ENCODE data around the gene LRP2BP.
"Not testable (repeated sequence)": the region's sequence is repeated elsewhere in the genome, so short reads cannot be mapped to it uniquely, and the experiment has no call there.

The LRP2BP gene

GRCh38 chr4:185374573-185374972 lies 21.2 kb downstream of the LRP2BP start:
- no peak overlapping the region for H3K4me3 ChIP-seq (ENCODE audit: low read length)
- DNase-seq (ENCODE audit: low read depth) = no peak
- no peak for TF ChIP-seq CTCF (conservative IDR thresholded peaks at IDR 0.05; ENCODE audit: low read depth, low read length)

GRCh38 chr4:185374027-185374426 lies 21.7 kb downstream of the LRP2BP start:
- no peak for DNase-seq (ENCODE audit: low read depth)
- no peak for TF ChIP-seq CTCF (conservative IDR thresholded peaks at IDR 0.05; ENCODE audit: low read depth, low read length)
- no peak overlapping the region for H3K4me3 ChIP-seq (ENCODE audit: low read length)

GRCh38 chr4:185371702-185372101 lies 24.0 kb downstream of the LRP2BP start:
- H3K4me3 ChIP-seq (ENCODE audit: low read length) = no peak overlapping the region
- no peak for DNase-seq (ENCODE audit: low read depth)
- TF ChIP-seq CTCF (conservative IDR thresholded peaks at IDR 0.05; ENCODE audit: low read depth, low read length) = no peak

- H3K4me3 ChIP-seq (ENCODE audit: low read length) = no peak overlapping the region
- no peak for DNase-seq (ENCODE audit: low read depth)
- TF ChIP-seq CTCF (conservative IDR thresholded peaks at IDR 0.05; ENCODE audit: low read depth, low read length) = no peak
Measured at GRCh38 chr4:185370268-185370949, 25.3 kb downstream of the LRP2BP start.

GRCh38 chr4:185369731-185370130 lies 26.0 kb downstream of the LRP2BP start:
- H3K4me3 ChIP-seq (ENCODE audit: low read length) = no peak overlapping the region
- DNase-seq (ENCODE audit: low read depth) = no peak
- TF ChIP-seq CTCF (conservative IDR thresholded peaks at IDR 0.05; ENCODE audit: low read depth, low read length) = no peak

- TF ChIP-seq CTCF (conservative IDR thresholded peaks at IDR 0.05; ENCODE audit: low read depth, low read length) = no peak
- no peak overlapping the region for H3K4me3 ChIP-seq (ENCODE audit: low read length)
- no peak for DNase-seq (ENCODE audit: low read depth)
Measured at GRCh38 chr4:185364886-185365285, 30.8 kb downstream of the LRP2BP start.

GRCh38 chr4:185363251-185363650 lies 32.5 kb downstream of the LRP2BP start:
- H3K4me3 ChIP-seq (ENCODE audit: low read length) = no peak overlapping the region
- TF ChIP-seq CTCF (conservative IDR thresholded peaks at IDR 0.05; ENCODE audit: low read depth, low read length) = no peak
- DNase-seq (ENCODE audit: low read depth) = no peak

- H3K4me3 ChIP-seq (ENCODE audit: low read length); DNase-seq (ENCODE audit: low read depth): not testable (repeated sequence)
Measured at GRCh38 chr4:185362570-185362969, 33.2 kb downstream of the LRP2BP start.
